GM21723 (cell line): ENCODE measurements around the gene TNKS1BP1.
"Not testable (repeated sequence)": the region's sequence is repeated elsewhere in the genome, so short reads cannot be mapped to it uniquely, and the experiment has no call there.

Experiments used
- ATAC-seq: cut with Tn5 transposase; IDR thresholded peaks from one replicate; pipeline ENCODE4 v1.9.1; 2021; ENCODE audit warnings: mild to moderate bottlenecking, moderate library complexity; ENCODE audit not compliant: unreplicated experiment

Gene TNKS1BP1

GRCh38 chr11:57297221-57297620 lies 27.5 kb downstream of the TNKS1BP1 start:
- no peak for ATAC-seq

- ATAC-seq = not testable (repeated sequence)
These were observed 28.5 kb downstream of the TNKS1BP1 start for GRCh38 chr11:57296205-57296604.

- ATAC-seq = no peak
These were observed 30.3 kb downstream of the TNKS1BP1 start for GRCh38 chr11:57294225-57295131.

DNA sequence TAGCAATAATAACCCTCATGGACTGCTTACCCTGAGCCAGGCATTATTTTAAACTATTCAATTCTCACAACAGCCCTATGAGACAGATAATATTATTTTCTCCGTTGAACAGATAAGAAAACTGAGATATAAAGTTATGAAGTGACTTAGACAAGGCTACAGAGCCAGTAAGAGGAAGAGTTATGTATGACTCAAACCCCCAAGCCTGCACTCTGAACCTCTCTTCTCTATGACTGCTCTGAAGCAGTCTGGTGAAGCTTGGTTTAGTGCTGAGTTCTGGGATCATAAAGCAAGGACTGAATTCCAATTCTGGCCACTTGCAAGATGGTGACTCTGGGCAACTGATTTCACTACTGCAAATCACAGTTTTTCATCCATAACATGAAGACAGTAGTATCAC lies 34.5 kb downstream of the TNKS1BP1 start:
- no peak for ATAC-seq

- ATAC-seq = no peak
These were observed 35.8 kb downstream of the TNKS1BP1 start for GRCh38 chr11:57288771-57289579.

GRCh38 chr11:57287884-57288283 lies 36.9 kb downstream of the TNKS1BP1 start:
- no peak for ATAC-seq

DNA sequence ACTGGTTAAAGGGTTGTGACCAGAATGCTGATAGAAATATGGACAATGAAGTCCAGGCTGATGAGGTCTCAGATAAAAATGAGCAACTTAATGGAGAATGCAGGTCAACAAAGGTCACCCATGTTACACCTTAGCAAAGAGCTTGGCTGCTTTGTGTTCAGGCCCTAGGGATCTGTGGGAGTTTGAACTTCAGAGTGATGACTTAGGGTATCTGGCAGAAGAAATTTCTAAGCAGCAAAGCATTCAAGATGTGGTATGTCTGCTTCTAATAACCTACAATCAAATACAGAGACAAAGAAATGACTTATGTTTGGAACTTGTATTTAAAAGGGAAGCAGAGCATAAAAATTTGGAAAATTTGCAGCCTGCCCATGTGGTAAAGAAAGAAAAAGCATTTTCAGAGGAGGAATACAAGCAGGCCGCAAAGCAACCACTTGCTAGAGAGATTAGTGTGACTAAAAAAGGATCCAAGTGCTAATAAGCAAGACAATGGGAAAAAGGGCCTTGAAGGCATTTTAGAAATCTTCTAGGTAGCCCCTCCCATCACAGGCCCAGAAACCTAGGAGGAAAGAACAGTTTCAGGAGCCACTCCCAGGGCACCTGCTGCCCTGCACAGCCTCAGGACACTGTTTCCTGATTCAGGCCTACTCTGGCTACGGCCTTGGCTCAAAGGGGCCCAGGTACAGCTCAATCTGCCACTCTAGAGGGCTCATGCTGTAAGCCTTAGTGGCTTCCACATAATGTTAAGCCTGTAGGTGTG lies 41.3 kb downstream of the TNKS1BP1 start:
- ATAC-seq = no peak

DNA sequence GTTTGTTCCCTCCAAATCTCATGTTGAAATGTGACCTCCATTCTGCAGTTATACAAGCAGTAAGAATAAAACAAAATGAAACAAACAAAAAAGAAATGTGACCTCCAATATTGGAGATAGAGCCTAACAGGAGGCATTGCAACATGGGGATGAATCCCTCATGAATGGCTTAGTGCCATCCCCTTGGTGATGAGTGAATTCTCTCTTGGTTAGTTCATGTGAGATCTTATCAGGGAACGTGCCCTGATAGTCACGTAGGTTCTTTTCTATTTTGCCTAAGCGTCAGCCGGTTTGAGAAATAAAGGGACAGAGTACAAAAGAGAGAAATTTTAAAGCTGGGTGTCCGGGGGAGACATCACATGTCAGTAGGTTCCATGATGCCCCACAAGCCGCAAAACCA lies 43.2 kb downstream of the TNKS1BP1 start:
- not testable (repeated sequence) for ATAC-seq

GRCh38 chr11:57279116-57279515 lies 45.6 kb downstream of the TNKS1BP1 start:
- no peak for ATAC-seq

DNA sequence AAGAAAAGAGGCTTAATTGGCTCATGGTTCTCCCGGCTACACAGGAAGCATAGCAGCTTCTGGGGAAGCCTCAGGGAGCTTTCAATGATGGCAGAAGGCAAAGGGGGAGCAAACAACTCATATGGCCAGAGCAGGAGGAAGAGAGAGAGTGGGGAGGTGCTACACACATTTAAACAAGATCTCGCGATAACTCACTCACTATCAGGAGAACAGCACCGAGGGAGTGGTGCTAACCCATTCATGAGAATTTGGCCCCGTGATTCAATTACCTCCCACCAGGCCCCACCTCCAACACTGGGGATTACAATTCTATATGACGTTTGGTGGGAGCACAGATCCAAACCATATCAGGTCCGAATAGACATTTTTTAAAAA lies 46.0 kb downstream of the TNKS1BP1 start:
- no peak for ATAC-seq

- ATAC-seq = peak; percentile 65
These were observed 46.7 kb downstream of the TNKS1BP1 start for GRCh38 chr11:57277845-57278720.

DNA sequence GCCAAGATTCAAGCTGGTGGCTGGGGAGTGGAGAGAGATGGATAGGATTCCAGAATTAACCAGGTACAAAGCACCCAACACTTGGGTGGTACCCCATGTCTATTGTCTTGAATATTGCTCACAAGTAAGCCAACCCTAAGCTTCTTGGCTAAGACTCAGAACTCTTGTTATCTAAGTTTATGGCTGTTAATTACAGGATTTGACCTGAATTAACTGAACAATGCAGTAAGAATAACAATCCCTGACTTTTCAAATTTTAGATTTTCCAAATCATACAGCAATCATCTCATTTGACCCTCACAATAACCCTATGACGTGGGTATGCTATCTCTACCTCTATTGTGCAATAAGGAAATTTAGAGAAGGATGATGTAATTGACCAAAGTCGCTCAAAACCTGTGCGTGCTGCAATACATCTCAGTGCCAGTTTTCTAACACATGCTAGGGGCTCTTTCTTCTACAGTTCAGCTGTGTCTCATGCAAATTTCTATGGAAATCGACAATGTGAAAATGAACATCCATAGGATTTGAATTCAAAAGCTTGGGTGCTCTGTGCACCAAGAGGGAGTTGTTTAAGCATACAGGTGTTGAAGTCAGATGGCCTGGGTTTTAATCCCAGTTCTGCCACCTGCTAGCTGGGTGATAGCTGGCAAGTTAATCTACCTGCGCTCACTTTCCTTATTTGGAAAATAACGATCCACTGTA lies 47.6 kb downstream of the TNKS1BP1 start:
- no peak for ATAC-seq

- no peak for ATAC-seq
These were observed 48.4 kb downstream of the TNKS1BP1 start for GRCh38 chr11:57276169-57276970.

DNA sequence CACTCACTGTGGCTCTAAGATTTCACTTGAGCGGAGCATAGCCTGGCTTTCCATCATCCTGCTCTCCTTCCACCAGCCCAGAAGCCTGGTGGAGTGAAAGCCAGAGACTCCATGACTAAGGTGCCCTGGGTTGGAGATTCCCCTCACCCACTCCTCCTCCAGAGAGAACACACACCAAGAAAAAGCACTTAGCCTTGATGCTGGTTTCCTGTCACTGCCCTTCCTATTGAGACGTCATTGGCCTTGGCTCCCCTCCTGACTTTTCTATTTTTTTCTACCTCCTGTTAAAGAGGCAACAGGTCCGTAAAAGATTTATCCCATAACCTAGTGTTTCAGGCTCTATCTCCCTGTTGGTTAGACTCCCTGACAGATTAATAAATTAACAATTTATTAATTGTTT lies 49.2 kb downstream of the TNKS1BP1 start:
- ATAC-seq = no peak

DNA sequence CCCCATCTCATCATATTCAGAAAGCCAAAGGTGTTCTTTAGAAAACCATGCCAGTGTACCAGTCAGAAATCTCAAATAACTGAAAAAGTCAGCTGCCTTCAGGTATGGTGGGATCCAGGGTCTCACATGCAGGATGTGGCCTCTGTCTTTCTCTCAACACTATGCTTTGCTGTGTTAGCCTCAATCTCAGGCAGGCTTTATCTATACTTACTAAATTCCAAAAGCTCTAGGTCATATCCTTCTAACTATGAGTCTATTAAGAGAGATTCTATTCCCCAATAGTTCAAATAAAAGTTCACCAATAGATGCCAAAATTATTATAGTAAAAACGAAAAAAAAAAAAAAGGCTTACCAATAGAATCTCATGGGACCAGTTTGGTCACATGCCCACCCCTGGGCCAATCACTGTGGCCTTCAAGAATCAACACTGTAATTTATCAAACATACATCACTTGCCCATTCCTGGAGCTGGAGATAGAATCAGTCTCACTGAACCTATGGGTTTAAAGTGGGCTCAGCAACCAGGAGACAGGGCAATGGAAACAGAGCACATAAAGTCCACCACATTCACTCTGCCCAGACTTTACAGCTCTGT lies 49.8 kb downstream of the TNKS1BP1 start:
- ATAC-seq = no peak

DNA sequence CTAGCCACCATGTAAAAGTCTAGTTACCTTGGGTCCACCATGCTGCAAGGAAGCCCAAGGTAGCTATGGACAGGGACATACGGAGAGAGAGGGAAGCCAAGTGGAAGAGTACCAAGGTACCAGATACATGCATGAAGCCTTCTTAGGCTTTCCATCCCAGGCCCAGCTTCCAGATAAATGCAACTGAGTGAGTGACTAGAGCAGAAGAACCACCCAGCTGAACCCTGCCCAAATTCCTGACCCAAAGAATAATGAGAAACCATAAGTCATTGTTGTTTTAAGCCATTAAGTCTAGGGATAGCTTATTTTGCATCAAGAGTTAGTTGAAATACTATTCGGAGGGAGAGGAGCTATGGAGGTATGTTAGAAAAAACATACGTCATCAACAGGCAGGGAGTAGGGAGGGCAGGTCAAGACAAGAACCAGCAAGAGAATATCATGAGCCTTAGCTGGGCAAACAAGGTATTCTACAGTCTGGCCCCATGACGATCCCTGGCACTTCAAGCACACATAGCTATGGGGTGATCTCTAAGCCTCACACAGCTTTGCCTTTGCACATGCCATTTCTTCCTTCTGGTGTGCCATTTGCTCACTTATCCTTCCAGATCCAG lies 51.2 kb downstream of the TNKS1BP1 start:
- no peak for ATAC-seq

GRCh38 chr11:57269571-57270021 lies 55.2 kb downstream of the TNKS1BP1 start:
- ATAC-seq = no peak

- no peak for ATAC-seq
These were observed 58.6 kb downstream of the TNKS1BP1 start for GRCh38 chr11:57266157-57266556.
